Measurements from ENCODE around the gene TMEM109.

TMEM109 gene

DNA sequence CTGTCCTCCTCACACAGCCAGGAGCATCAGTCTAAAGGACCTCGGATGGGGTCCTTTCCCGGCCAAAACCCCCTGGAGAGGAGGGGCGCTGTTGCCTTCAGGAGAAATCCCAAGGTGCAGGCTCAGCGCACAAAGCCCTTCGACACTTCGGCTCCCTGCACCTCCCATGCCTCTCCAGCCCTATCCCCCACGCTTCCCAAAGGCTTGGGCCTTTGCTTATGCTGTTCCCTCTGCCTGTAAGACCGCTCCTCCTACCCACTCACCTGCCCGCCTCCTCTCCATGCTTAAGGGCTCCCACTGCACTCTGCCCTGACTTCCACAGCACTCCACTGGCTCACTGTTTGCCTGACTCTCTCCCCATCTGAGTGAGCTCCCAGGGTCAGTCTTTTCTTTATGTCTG is 24.5 kb downstream of the TMEM109 start:
- Histone ChIP-seq H3K9me3 (ENCODE audit: insufficient read depth, low read length) (no peaks in the 10 kb centered on the region), H3K27me3 (ENCODE audit: low read depth, low read length) (no peaks in the 10 kb centered on the region), H3K4me3 (ENCODE audit: low read length) (no peak overlapping the region), H3K9ac (ENCODE audit: low read length) (no peak overlapping the region), H2AFZ (ENCODE audit: low read depth, low read length) (no peak overlapping the region), H3K79me2 (ENCODE audit: low read length) (peaks cover 12% of the 10 kb centered on the region), H4K20me1 (ENCODE audit: insufficient read depth, low read length) (peaks cover 86% of the 10 kb centered on the region), H3K36me3 (replicated peaks; ENCODE audit: low read depth, low read length) (peaks cover 65% of the 10 kb centered on the region), H3K4me2 (ENCODE audit: low read length) (no peak overlapping the region), H3K27ac (ENCODE audit: low read length) (no peak overlapping the region), H3K4me1 (ENCODE audit: low read length) (peaks cover 39% of the 10 kb centered on the region)
- TF ChIP-seq, protein P1, sequence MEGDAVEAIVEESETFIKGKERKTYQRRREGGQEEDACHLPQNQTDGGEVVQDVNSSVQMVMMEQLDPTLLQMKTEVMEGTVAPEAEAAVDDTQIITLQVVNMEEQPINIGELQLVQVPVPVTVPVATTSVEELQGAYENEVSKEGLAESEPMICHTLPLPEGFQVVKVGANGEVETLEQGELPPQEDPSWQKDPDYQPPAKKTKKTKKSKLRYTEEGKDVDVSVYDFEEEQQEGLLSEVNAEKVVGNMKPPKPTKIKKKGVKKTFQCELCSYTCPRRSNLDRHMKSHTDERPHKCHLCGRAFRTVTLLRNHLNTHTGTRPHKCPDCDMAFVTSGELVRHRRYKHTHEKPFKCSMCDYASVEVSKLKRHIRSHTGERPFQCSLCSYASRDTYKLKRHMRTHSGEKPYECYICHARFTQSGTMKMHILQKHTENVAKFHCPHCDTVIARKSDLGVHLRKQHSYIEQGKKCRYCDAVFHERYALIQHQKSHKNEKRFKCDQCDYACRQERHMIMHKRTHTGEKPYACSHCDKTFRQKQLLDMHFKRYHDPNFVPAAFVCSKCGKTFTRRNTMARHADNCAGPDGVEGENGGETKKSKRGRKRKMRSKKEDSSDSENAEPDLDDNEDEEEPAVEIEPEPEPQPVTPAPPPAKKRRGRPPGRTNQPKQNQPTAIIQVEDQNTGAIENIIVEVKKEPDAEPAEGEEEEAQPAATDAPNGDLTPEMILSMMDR (IDR thresholded peaks at IDR 0.05; ENCODE audit: low read depth, low read length), result no peak
- no peak for TF ChIP-seq EZH2phosphoT487 (IDR thresholded peaks at IDR 0.05; ENCODE audit: low read depth)

DNA sequence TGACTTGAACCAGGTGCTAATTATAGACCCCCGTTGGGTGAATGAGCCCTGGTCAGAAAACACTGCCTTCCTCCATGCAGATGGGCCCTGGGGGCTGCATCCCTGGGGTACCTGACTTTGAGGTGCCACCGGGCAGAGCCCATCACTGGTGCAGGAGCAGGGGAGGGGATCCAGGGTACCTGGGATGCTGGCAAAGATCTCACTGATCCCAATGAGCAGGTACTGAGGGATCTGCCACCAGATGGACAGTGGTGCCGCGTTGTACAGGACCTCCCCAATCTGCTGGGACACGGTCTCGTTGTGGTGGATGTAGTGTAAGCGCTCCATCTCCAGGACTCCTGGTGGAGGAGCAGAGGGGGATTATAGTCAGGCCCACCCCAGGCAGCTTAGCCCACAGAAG is 25.3 kb downstream of the TMEM109 start:
- Histone ChIP-seq H3K4me2 (ENCODE audit: low read length) (no peak overlapping the region), H3K9me3 (ENCODE audit: insufficient read depth, low read length) (no peaks in the 10 kb centered on the region), H3K36me3 (replicated peaks; ENCODE audit: low read depth, low read length) (peaks cover 71% of the 10 kb centered on the region), H3K4me3 (ENCODE audit: low read length) (no peak overlapping the region), H3K9ac (ENCODE audit: low read length) (no peak overlapping the region), H3K27ac (ENCODE audit: low read length) (no peak overlapping the region), H3K27me3 (ENCODE audit: low read depth, low read length) (no peaks in the 10 kb centered on the region), H3K4me1 (ENCODE audit: low read length) (peaks cover 31% of the 10 kb centered on the region), H4K20me1 (ENCODE audit: insufficient read depth, low read length) (peaks cover 94% of the 10 kb centered on the region), H3K79me2 (ENCODE audit: low read length) (peaks cover 19% of the 10 kb centered on the region), H2AFZ (ENCODE audit: low read depth, low read length) (no peak overlapping the region)
- TF ChIP-seq, protein P1 (IDR thresholded peaks at IDR 0.05; ENCODE audit: low read depth, low read length), result no peak
- TF ChIP-seq EZH2phosphoT487 (IDR thresholded peaks at IDR 0.05; ENCODE audit: low read depth), result no peak

DNA sequence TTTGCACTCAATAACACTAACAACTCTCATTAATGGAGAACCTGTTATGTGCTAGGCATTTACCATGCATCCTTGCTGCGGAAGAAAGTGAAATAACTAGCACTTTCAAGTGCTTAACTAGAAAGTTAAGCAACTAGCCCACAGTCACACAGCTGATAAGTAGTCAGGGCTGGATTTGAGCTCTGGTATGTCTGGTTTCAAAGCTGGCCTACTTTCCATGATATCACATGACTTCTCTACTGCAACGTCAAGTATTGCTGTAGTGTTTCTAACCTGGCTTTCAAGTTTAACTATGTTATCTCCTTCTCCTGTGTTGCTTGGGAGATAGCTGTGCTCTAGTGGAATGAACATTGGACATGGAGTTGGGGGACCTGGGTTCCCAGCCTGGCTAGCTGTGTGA is 25.9 kb downstream of the TMEM109 start:
- Histone ChIP-seq H3K9me3 (ENCODE audit: insufficient read depth, low read length) (no peaks in the 10 kb centered on the region), H3K4me2 (ENCODE audit: low read length) (no peak overlapping the region), H3K9ac (ENCODE audit: low read length) (no peak overlapping the region), H3K4me3 (ENCODE audit: low read length) (no peak overlapping the region), H3K79me2 (ENCODE audit: low read length) (peaks cover 24% of the 10 kb centered on the region), H4K20me1 (ENCODE audit: insufficient read depth, low read length) (peaks cover 99% of the 10 kb centered on the region), H2AFZ (ENCODE audit: low read depth, low read length) (no peak overlapping the region), H3K36me3 (replicated peaks; ENCODE audit: low read depth, low read length) (peaks cover 76% of the 10 kb centered on the region), H3K27me3 (ENCODE audit: low read depth, low read length) (no peaks in the 10 kb centered on the region), H3K27ac (ENCODE audit: low read length) (no peak overlapping the region), H3K4me1 (ENCODE audit: low read length) (peaks cover 26% of the 10 kb centered on the region)
- TF ChIP-seq, protein P1 (IDR thresholded peaks at IDR 0.05; ENCODE audit: low read depth, low read length), result no peak
- TF ChIP-seq EZH2phosphoT487 (IDR thresholded peaks at IDR 0.05; ENCODE audit: low read depth), result no peak

DNA sequence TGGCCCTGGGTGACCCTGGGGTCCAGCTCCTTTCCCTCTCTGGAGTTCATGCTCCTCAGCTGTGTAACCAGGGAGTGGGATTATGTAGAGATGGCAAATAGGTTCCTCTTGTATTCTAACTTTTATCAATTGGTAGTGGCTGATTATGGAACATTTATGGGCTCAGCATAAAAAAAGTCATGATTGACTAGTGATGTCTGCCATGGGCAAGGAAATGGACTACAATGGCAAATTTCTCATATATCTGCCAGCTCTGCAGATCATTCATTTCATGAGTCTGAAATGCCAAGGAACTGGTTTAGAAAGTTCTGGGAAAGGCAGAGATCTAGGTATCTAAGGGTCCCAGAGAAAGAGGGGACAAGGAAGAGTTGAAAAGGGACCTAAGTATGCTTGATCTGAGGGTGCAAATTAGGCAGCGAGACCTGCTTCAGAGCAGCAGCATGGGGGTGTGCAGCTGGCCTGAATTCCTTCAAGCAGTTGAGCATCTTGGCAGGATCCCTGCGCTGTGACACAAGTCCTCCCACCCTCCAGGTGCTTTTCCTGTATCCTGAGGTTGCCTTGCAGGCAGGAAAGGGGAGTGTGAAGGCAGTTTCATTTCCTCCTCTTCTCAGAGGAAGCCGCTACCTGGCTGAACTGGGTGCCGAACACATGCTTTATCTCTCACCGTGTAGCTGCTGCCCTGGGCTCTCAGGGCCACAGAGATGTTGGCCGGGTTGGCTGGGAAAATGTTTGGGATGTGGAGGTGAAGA is 27.6 kb downstream of the TMEM109 start:
- no peak overlapping the region for H3K4me2 ChIP-seq (ENCODE audit: low read length)
- H3K36me3 ChIP-seq (replicated peaks; ENCODE audit: low read depth, low read length), result peaks cover 89% of the 10 kb centered on the region
- no peaks in the 10 kb centered on the region for H3K27me3 ChIP-seq (ENCODE audit: low read depth, low read length)
- H2AFZ ChIP-seq (ENCODE audit: low read depth, low read length), result no peak overlapping the region
- peaks cover 41% of the 10 kb centered on the region for H3K79me2 ChIP-seq (ENCODE audit: low read length)
- no peak overlapping the region for H3K9ac ChIP-seq (ENCODE audit: low read length)
- 0 out of 2 replicates have a peak overlapping the region, but pooled peaks have one; percentile 3 for H3K27ac ChIP-seq (ENCODE audit: low read length)
- peaks cover 13% of the 10 kb centered on the region; the same call in 1 of the 2 replicates for H3K4me1 ChIP-seq (ENCODE audit: low read length)
- H3K4me3 ChIP-seq (ENCODE audit: low read length), result no peak overlapping the region
- H4K20me1 ChIP-seq (ENCODE audit: insufficient read depth, low read length), result peaks cover 99% of the 10 kb centered on the region
- H3K9me3 ChIP-seq (ENCODE audit: insufficient read depth, low read length), result no peaks in the 10 kb centered on the region
- no peak for TF ChIP-seq EZH2phosphoT487 (IDR thresholded peaks at IDR 0.05; ENCODE audit: low read depth)
- TF ChIP-seq, protein P1 (IDR thresholded peaks at IDR 0.05; ENCODE audit: low read depth, low read length), result no peak

Measured in OCI-LY3 (cell line).